GM12878 (cell line): ENCODE results near the gene SGIP1. TPM values are rescaled to one million over a fixed set of nuclear protein-coding genes. Genes with fewer than 3 reads are reported as not detected.

Experiments
- BRCA1 ChIP-seq: IDR thresholded peaks from 2 replicates; pipeline ENCODE4 v1.6.1; 2011; ENCODE audit warnings: low read depth, low read length, improper control_type of control experiment
- CHD4 ChIP-seq: fragments of 200-600 bp; sonication (generic); IDR thresholded peaks from 2 replicates; pipeline ENCODE4 v1.6.1; 2016; ENCODE audit warnings: mild to moderate bottlenecking
- KLF5 ChIP-seq: fragments of 450-650 bp; IDR thresholded peaks from 2 replicates; pipeline ENCODE4 v1.6.1; 2014; ENCODE audit warnings: mild to moderate bottlenecking; ENCODE audit not compliant: partially characterized antibody
- RFX5 ChIP-seq: IDR thresholded peaks from 2 replicates; pipeline ENCODE4 v1.6.1; 2011; ENCODE audit warnings: low read depth, low read length, improper control_type of control experiment
- TBL1XR1 ChIP-seq: IDR thresholded peaks from 2 replicates; pipeline ENCODE4 v1.6.1; 2012; ENCODE audit warnings: low read depth, low read length, improper control_type of control experiment
- ZNF592 ChIP-seq: fragments of 450-650 bp; IDR thresholded peaks from 2 replicates; pipeline ENCODE4 v1.6.1; 2017; ENCODE audit warnings: mild to moderate bottlenecking, moderate library complexity
- polyA plus RNA-seq, 11 experiments: library from polyadenylated mRNA; depleted of rRNA in 4 of 11; unstranded in 6 of 11; stranded (reverse) in 5 of 11; fragments of >200 nt; fragmentation: Nextera tagmentation in 4 of 11; fragmentation: Illumina TruSeq in 1 of 11; extraction: Ambion mirVana in 4 of 11; extraction: Trizol in 1 of 11; gene quantifications; 1 replicate in 1 of 11; 2 replicates in 10 of 11; pipeline versions ENCODE4 v1.2.1 to v1.2.3, GENCODE V29; 2011 to 2016; ENCODE audit warnings: inconsistent platforms in 2 of 11, missing spikeins in 2 of 11, low read depth in 1 of 11
- total RNA-seq, 4 experiments: library from RNA; depleted of rRNA in 3 of 4; stranded (reverse); fragments of >200 nt in 3 of 4; fragmentation: Illumina TruSeq in 1 of 4; extraction: Trizol in 1 of 4; gene quantifications; 2 replicates each; pipeline versions ENCODE4 v1.2.1 to v1.2.3, GENCODE V29; 2013 to 2021
- TF ChIP-seq, protein P1 (sequence below): fragments of 450-650 bp; IDR thresholded peaks from 2 replicates; pipeline ENCODE4 v1.6.1; 2016; ENCODE audit warnings: mild to moderate bottlenecking

The SGIP1 gene
- total and polyA plus RNA-seq, 10 of the 15 experiments (the other 5 are each of a cell fraction or from before 2014, with no cell fraction given): 0.15 TPM; not detected in 9

DNA sequence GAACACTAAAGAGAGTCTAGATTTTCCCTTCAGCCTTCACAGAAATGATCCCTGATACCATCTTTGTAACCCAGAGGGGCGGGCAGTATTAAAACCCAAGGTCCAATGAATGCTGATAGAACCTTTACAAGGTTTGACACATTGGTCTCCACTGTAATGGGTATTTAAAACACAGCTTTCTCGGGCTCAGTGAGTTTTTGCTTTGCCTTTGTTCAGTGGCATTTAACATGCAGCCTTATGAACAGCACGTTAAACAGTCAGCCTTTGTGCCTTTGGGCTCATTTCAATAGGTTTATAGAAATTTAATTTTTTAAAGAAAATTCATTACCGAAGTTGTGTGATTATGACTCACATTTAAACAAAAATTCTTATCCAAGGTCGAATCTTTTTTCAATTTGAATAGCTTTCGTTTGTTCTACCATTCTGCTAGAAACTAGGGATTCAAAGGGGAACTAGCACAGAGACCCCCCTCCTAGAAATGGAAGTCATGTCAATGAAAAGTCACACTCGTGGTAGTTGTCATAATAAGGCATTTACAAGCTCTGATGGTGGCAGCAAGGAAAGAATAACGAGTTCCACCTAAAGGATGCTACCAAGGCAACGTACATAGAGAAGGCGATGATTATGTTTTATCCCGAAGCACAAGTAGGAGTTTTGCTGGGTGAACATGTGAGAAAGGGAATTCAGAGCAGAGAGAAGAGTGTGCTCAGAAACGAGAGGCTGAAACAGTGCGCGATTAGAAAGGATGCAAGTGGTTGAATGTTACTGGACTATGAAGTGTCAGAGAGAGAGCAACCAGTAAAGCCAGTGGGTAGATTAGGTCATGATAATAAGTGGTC lies 66.2 kb downstream of the SGIP1 start (continued):
- no peak for TF ChIP-seq ZNF592
- TF ChIP-seq CHD4: no peak
- TF ChIP-seq, protein P1, sequence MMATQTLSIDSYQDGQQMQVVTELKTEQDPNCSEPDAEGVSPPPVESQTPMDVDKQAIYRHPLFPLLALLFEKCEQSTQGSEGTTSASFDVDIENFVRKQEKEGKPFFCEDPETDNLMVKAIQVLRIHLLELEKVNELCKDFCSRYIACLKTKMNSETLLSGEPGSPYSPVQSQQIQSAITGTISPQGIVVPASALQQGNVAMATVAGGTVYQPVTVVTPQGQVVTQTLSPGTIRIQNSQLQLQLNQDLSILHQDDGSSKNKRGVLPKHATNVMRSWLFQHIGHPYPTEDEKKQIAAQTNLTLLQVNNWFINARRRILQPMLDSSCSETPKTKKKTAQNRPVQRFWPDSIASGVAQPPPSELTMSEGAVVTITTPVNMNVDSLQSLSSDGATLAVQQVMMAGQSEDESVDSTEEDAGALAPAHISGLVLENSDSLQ: no peak
- no peak for TF ChIP-seq TBL1XR1
- no peak for TF ChIP-seq KLF5
- no peak for TF ChIP-seq RFX5
- TF ChIP-seq BRCA1: no peak
